NCI-H2196 (cell line): Measurements from ENCODE around the gene SUMO2.
"Not testable (repeated sequence)": the region's sequence is repeated elsewhere in the genome, so short reads cannot be mapped to it uniquely, and the experiment has no call there.

Experiments used
- DNase-seq: peaks from one replicate; lab custom pipeline; 2025; ENCODE audit not compliant: unreplicated experiment; lab: John Stamatoyannopoulos, UW

The SUMO2 gene

GRCh38 chr17:75182319-75182568, 515 bp downstream of the SUMO2 start:
- no peak for DNase-seq

- no peak for DNase-seq
Measured at GRCh38 chr17:75181608-75182318, 996 bp downstream of the SUMO2 start.

- DNase-seq: no peak
Measured at GRCh38 chr17:75181110-75181509, 1.6 kb downstream of the SUMO2 start.

GRCh38 chr17:75178453-75178852, 4.3 kb downstream of the SUMO2 start:
- no peak for DNase-seq

GRCh38 chr17:75176625-75177024, 6.1 kb downstream of the SUMO2 start:
- no peak for DNase-seq

- no peak for DNase-seq
Measured at GRCh38 chr17:75174996-75175395, 7.8 kb downstream of the SUMO2 start.

- no peak for DNase-seq
Measured at GRCh38 chr17:75173526-75173925, 9.2 kb downstream of the SUMO2 start.

GRCh38 chr17:75168998-75169397, 13.8 kb downstream of the SUMO2 start:
- DNase-seq: no peak

GRCh38 chr17:75164606-75165005, 18.2 kb downstream of the SUMO2 start:
- DNase-seq: not testable (repeated sequence)

- DNase-seq: no peak
Measured at GRCh38 chr17:75163074-75163473, 19.7 kb downstream of the SUMO2 start.

- no peak for DNase-seq
Measured at GRCh38 chr17:75160211-75160610, 22.5 kb downstream of the SUMO2 start.

GRCh38 chr17:75159196-75160031, 23.3 kb downstream of the SUMO2 start:
- DNase-seq: no peak

- not testable (repeated sequence) for DNase-seq
Measured at GRCh38 chr17:75158480-75158879, 24.3 kb downstream of the SUMO2 start.

- no peak for DNase-seq
Measured at GRCh38 chr17:75155191-75155601, 27.6 kb downstream of the SUMO2 start.

- DNase-seq: peak; percentile 99
Measured at GRCh38 chr17:75154195-75155106, 28.3 kb downstream of the SUMO2 start, which contains the start of gene JPT1. TSS of gene JPT1 (minus strand) at chr17:75154512. CDS start at chr17:75154397, 115 bp downstream.

GRCh38 chr17:75153780-75154194, 29.0 kb downstream of the SUMO2 start:
- DNase-seq: no peak

- DNase-seq: peak; percentile 34
Measured at GRCh38 chr17:75152922-75153779, 29.6 kb downstream of the SUMO2 start.

- no peak for DNase-seq
Measured at GRCh38 chr17:75152523-75152921, 30.2 kb downstream of the SUMO2 start.

GRCh38 chr17:75151930-75152329, 30.8 kb downstream of the SUMO2 start:
- no peak for DNase-seq

- no peak for DNase-seq
Measured at GRCh38 chr17:75147878-75148546, 34.7 kb downstream of the SUMO2 start.
